Bronchial epithelial cell (primary cell): ENCODE data around the gene CRHR2. TPM values are rescaled to one million over a fixed set of nuclear protein-coding genes. Genes with fewer than 3 reads are reported as not detected.

Source experiments
- DNase-seq: peaks from one replicate; pipeline ENCODE4 v3.0.0-alpha.2; 2010; ENCODE audit warnings: low read depth
- FAIRE-seq: peaks from 2 replicates; lab custom pipeline; 2011; peaks lifted over from hg19 to GRCh38; lab: Jason Lieb, UNC
- H3K27me3 ChIP-seq: 2 replicates; pipeline ENCODE4 v1.5.1; 2011; ENCODE audit warnings: low read length; ENCODE audit not compliant: control insufficient read depth, insufficient read depth
- H3K36me3 ChIP-seq: 2 replicates; pipeline ENCODE4 v1.5.1; 2011; ENCODE audit warnings: low read length; ENCODE audit not compliant: control insufficient read depth, insufficient read depth
- H3K4me3 ChIP-seq: 2 replicates; pipeline ENCODE4 v1.5.1; 2011; ENCODE audit warnings: mild to moderate bottlenecking, low read depth, low read length, control low read depth
- total RNA-seq: library from RNA; depleted of rRNA; stranded (reverse); fragments of >200 nt; gene quantifications from 2 replicates; pipeline ENCODE4 v1.2.1, GENCODE V29; 2014
- TF ChIP-seq, protein P1 (sequence below): IDR thresholded peaks from 2 replicates; pipeline ENCODE4 v1.5.1; 2011; ENCODE audit warnings: mild to moderate bottlenecking, moderate library complexity, low read length, control low read depth, inconsistent platforms; ENCODE audit not compliant: insufficient read depth, severe bottlenecking

The CRHR2 gene
- total RNA-seq, 1 donor from 2014 or later, result not detected

DNA sequence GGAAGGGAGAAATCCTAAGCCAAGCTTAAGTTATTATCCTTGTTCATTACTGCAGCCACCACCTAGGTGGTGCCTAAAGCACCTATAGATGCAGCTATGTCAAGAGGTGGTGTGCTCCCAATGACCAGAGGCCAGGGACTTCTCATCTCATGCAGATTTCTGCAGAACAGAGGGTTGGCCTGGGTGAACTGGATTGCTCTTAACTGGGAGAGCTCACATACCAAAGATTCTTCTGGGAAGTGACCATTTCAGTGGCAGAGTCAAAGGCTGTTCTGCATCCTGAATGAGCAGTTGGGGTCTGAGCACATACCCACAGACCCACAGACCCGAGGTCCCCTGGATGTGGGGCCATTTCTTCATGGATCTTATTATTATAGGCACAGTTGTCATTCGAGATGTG, 2.1 kb upstream of the CRHR2 start:
- H3K27me3 ChIP-seq, result peaks cover 40% of the 10 kb centered on the region
- no peaks in the 10 kb centered on the region for H3K36me3 ChIP-seq
- TF ChIP-seq, protein P1, sequence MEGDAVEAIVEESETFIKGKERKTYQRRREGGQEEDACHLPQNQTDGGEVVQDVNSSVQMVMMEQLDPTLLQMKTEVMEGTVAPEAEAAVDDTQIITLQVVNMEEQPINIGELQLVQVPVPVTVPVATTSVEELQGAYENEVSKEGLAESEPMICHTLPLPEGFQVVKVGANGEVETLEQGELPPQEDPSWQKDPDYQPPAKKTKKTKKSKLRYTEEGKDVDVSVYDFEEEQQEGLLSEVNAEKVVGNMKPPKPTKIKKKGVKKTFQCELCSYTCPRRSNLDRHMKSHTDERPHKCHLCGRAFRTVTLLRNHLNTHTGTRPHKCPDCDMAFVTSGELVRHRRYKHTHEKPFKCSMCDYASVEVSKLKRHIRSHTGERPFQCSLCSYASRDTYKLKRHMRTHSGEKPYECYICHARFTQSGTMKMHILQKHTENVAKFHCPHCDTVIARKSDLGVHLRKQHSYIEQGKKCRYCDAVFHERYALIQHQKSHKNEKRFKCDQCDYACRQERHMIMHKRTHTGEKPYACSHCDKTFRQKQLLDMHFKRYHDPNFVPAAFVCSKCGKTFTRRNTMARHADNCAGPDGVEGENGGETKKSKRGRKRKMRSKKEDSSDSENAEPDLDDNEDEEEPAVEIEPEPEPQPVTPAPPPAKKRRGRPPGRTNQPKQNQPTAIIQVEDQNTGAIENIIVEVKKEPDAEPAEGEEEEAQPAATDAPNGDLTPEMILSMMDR, result no peak
- FAIRE-seq (no peak), DNase-seq (no peak)
- H3K4me3 ChIP-seq, result no peak overlapping the region

- H3K4me3 ChIP-seq, result no peak overlapping the region
- TF ChIP-seq, protein P1, result no peak
- H3K27me3 ChIP-seq, result peaks cover 41% of the 10 kb centered on the region
- FAIRE-seq (peak; percentile 64), DNase-seq (no peak)
- no peaks in the 10 kb centered on the region for H3K36me3 ChIP-seq
Observed at GRCh38 chr7:30683816-30684215, 1.6 kb upstream of the CRHR2 start.

GRCh38 chr7:30683306-30683705, 1.1 kb upstream of the CRHR2 start:
- H3K4me3 ChIP-seq, result no peak overlapping the region
- FAIRE-seq, result no peak

GRCh38 chr7:30681815-30682211, 443 bp downstream of the CRHR2 start:
- Histone ChIP-seq H3K36me3 (no peaks in the 10 kb centered on the region), H3K27me3 (peaks cover 46% of the 10 kb centered on the region), H3K4me3 (no peak overlapping the region)
- TF ChIP-seq, protein P1, result no peak
- no peak for FAIRE-seq
- no peak for DNase-seq

More at GRCh38 chr7:30683306-30683705, 1.1 kb upstream of the CRHR2 start:
- TF ChIP-seq, protein P1, result no peak
- H3K27me3 ChIP-seq, result peaks cover 45% of the 10 kb centered on the region
- DNase-seq, result no peak
- no peaks in the 10 kb centered on the region for H3K36me3 ChIP-seq

DNA sequence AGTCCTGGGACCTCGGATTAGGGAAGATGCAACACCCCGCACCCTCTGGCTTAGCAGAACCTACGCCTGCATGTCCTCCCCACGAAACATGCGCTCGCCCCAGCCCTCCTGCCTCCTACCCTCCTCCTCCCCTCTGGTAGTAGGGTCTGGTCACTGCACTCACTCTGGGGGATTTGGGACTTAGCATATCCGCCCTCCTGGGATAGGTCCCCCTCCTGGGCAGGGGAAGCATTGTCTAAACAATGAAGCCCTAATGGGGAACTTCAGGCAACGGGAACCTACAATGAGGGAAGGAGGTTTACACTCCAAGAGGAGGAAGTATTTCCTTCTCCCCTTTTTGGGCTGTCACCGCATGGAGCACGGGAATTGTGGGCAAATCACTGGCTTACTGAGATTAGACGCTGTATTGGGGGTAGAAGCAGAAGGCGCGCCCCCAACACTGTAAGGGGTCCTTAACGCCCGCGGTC, 892 bp downstream of the CRHR2 start:
- FAIRE-seq (no peak), DNase-seq (no peak)
- TF ChIP-seq, protein P1, result no peak
- Histone ChIP-seq H3K36me3 (no peaks in the 10 kb centered on the region), H3K27me3 (peaks cover 46% of the 10 kb centered on the region), H3K4me3 (no peak overlapping the region)

- H3K27me3 ChIP-seq, result peaks cover 44% of the 10 kb centered on the region
- no peaks in the 10 kb centered on the region for H3K36me3 ChIP-seq
- DNase-seq, result no peak
- no peak overlapping the region for H3K4me3 ChIP-seq
- TF ChIP-seq, protein P1, result no peak
- no peak for FAIRE-seq
Observed at GRCh38 chr7:30679664-30680063, 2.6 kb downstream of the CRHR2 start.
